Nephron progenitor cell (in vitro differentiated cells): ENCODE results near the gene SEPTIN12.

Source experiments
- DNase-seq: peaks from one replicate; pipeline ENCODE4 v3.0.0; 2021
- H3K27ac Mint-ChIP-seq: 2 replicates; pipeline ENCODE4 v1.8.0; 2021; ENCODE audit warnings: mild to moderate bottlenecking, moderate library complexity, mixed read lengths
- H3K27me3 Mint-ChIP-seq: 2 replicates; pipeline ENCODE4 v1.8.0; 2021; ENCODE audit warnings: mild to moderate bottlenecking, low read depth, mixed read lengths; ENCODE audit not compliant: poor library complexity
- H3K36me3 Mint-ChIP-seq: 2 replicates; pipeline ENCODE4 v1.8.0; 2021; ENCODE audit warnings: low read depth, mixed read lengths
- H3K4me1 Mint-ChIP-seq: 2 replicates; pipeline ENCODE4 v1.8.0; 2021; ENCODE audit warnings: mixed read lengths
- H3K4me3 Mint-ChIP-seq: 2 replicates; pipeline ENCODE4 v1.8.0; 2021; ENCODE audit warnings: mild to moderate bottlenecking, moderate library complexity, mixed read lengths
- H3K9me3 Mint-ChIP-seq: 2 replicates; pipeline ENCODE4 v1.8.0; 2021; ENCODE audit warnings: mild to moderate bottlenecking, moderate library complexity, mixed read lengths
- CTCF ChIP-seq: fragments of 200-600 bp; sonication (generic); IDR thresholded peaks from 2 replicates; pipeline ENCODE4 v1.5.0; 2021; ENCODE audit warnings: antibody characterized with exemption

The SEPTIN12 gene

GRCh38 chr16:4729876-4730275, 58.3 kb downstream of the SEPTIN12 start:
- Mint-ChIP-seq H3K4me1 (peaks cover 32% of the 10 kb centered on the region), H3K36me3 (peaks cover 33% of the 10 kb centered on the region), H3K27ac (peak overlapping the region; percentile 51), H3K27me3 (no peaks in the 10 kb centered on the region), H3K4me3 (no peak overlapping the region), H3K9me3 (no peaks in the 10 kb centered on the region)
- TF ChIP-seq CTCF: no peak
- DNase-seq: no peak

GRCh38 chr16:4728676-4729075, 59.5 kb downstream of the SEPTIN12 start:
- Mint-ChIP-seq H3K27ac (peak overlapping the region; percentile 66), H3K4me1 (peaks cover 29% of the 10 kb centered on the region), H3K4me3 (no peak overlapping the region), H3K27me3 (no peaks in the 10 kb centered on the region), H3K36me3 (peaks cover 37% of the 10 kb centered on the region), H3K9me3 (no peaks in the 10 kb centered on the region)
- no peak for TF ChIP-seq CTCF
- DNase-seq: no peak
